ENCODE measurements around the gene KRTAP5-11. TPM values are rescaled to one million over a fixed set of nuclear protein-coding genes. Genes with fewer than 3 reads are reported as not detected.

KRTAP5-11 gene
- total and polyA plus RNA-seq, 2 of the 4 experiments (the other 2 are of a cell fraction), result not detected

GRCh38 chr11:71554996-71555395, 27.7 kb downstream of the KRTAP5-11 start:
- Histone ChIP-seq H3K9me3 (ENCODE audit: control insufficient read depth, insufficient read depth, low read length) (no peaks in the 10 kb centered on the region), H3K14ac (replicated peaks; ENCODE audit: low read depth, low read length) (no peak overlapping the region), H2BK15ac (ENCODE audit: low read depth, low read length) (no peak overlapping the region), H2BK120ac (ENCODE audit: low read depth, low read length) (no peak overlapping the region), H2BK5ac (ENCODE audit: low read depth, low read length, poor library complexity, severe bottlenecking) (no peak overlapping the region), H3K23ac (ENCODE audit: low read depth, low read length) (no peak overlapping the region), H4K91ac (ENCODE audit: insufficient read depth, low read depth, low read length) (no peak overlapping the region), H2BK20ac (ENCODE audit: low read depth, low read length) (no peak overlapping the region), H3K4me2 (ENCODE audit: low read depth, low read length) (no peak overlapping the region), H3K18ac (ENCODE audit: low read depth, low read length) (no peak overlapping the region), H2AFZ (replicated peaks; ENCODE audit: low read length, poor library complexity) (no peak overlapping the region), H3K9ac (ENCODE audit: low read depth, low read length) (no peak overlapping the region), H3K36me3 (ENCODE audit: control insufficient read depth, insufficient read depth, low read length) (no peaks in the 10 kb centered on the region), H3K9me1 (ENCODE audit: insufficient read depth, low read length) (no peaks in the 10 kb centered on the region), H2AK9ac (replicated peaks; ENCODE audit: low read depth, low read length, poor library complexity) (no peak overlapping the region), H3K27me3 (ENCODE audit: control insufficient read depth, insufficient read depth, low read length) (peaks cover 4% of the 10 kb centered on the region; the same call in 1 of the 2 replicates), H4K20me1 (ENCODE audit: insufficient read depth, low read length) (no peaks in the 10 kb centered on the region), H3K56ac (ENCODE audit: extremely low read depth, insufficient read depth, low read length) (no peak overlapping the region), H3K4ac (ENCODE audit: low read depth, low read length) (no peak overlapping the region), H3K27ac (ENCODE audit: insufficient read depth, low read length) (no peak overlapping the region), H4K5ac (ENCODE audit: low read depth, low read length) (no peak overlapping the region), H2AK5ac (ENCODE audit: low read depth, low read length) (no peak overlapping the region), H4K8ac (ENCODE audit: low read depth in 2 of 2, low read length in 2 of 2) (no peak overlapping the region), H3K79me1 (ENCODE audit: low read depth in 1 of 2, low read length in 2 of 2) (no peaks in the 10 kb centered on the region), H3K4me3 (ENCODE audit: insufficient read depth, low read depth, low read length) (no peak overlapping the region), H3K4me1 (ENCODE audit: control insufficient read depth, insufficient read depth, low read length) (no peaks in the 10 kb centered on the region)
- POLR2A ChIA-PET (ENCODE audit: unreplicated experiment), result no interaction called here
- ATAC-seq (ENCODE audit: low read depth) (no peak), DNase-seq (no peak)
- dilution Hi-C loops (cut with HindIII; ENCODE audit: low sequenced_read_pairs, unreplicated experiment) (no loop called here), in situ Hi-C loops (cut with MboI; ENCODE audit: low sequenced_read_pairs) (no loop called here), intact Hi-C loops (cut with micrococcal nuclease) (no loop called here)
- TF ChIP-seq RAD21 (IDR thresholded peaks at IDR 0.05; ENCODE audit: low read length) (no peak), POLR2A (IDR thresholded peaks at IDR 0.05; ENCODE audit: low read depth, low read length) (no peak), CTCF (conservative IDR thresholded peaks at IDR 0.05; ENCODE audit: low read depth, low read length) (no peak), CHD1 (IDR thresholded peaks at IDR 0.05; ENCODE audit: low read depth, low read length) (no peak), RFX5 (IDR thresholded peaks at IDR 0.05; ENCODE audit: low read depth, low read length) (no peak), NFE2L2 (IDR thresholded peaks at IDR 0.05; ENCODE audit: low read depth, low read length) (no peak), MXI1 (IDR thresholded peaks at IDR 0.05; ENCODE audit: borderline replicate concordance, low read depth, low read length) (no peak), BHLHE40 (IDR thresholded peaks at IDR 0.05; ENCODE audit: low read depth, low read length) (no peak), MAZ (IDR thresholded peaks at IDR 0.05; ENCODE audit: borderline replicate concordance, low read depth, low read length) (no peak), FOS (IDR thresholded peaks at IDR 0.05; ENCODE audit: low read depth, low read length) (no peak)
- WGBS, 2 experiments (ENCODE audit: extremely low coverage in 2 of 2, insufficient read length in 1 of 2), result 63% methylated on average over 4 of the region's 6 CpGs; no CpG with 5 or more reads in 1 of the 2 experiments
- CTCF ChIA-PET, result no interaction called here
- BruUV-seq (replicated peaks), result no TSS peak

Data from IMR-90 (cell line).